T-cell (primary cell): ENCODE data around the gene PLK5. TPM values are rescaled to one million over a fixed set of nuclear protein-coding genes. Genes with fewer than 3 reads are reported as not detected.
A peak's percentile ranks its signal among the peaks of the same experiment; 100 is the strongest.
"Not testable (repeated sequence)": the region's sequence is repeated elsewhere in the genome, so short reads cannot be mapped to it uniquely, and the experiment has no call there.

Experiments
- ATAC-seq, 4 experiments: fragments of 200-7000 bp in 3 of 4; fragments of 150-1000 bp in 1 of 4; cut with Tn5 transposase; replicated peaks in 1 of 4; 1 replicate in 3 of 4; 2 replicates in 1 of 4; pipeline ENCODE4 v1.10.0; 2021; ENCODE audit warnings: moderate library complexity in 3 of 4, mild to moderate bottlenecking in 2 of 4, moderate number of reproducible peaks in 1 of 4
- CTCF ChIA-PET, 2 donors: fragments of 300-600 bp; sonication (Branson Sonifier 250); formaldehyde crosslinking; loops; one replicate each; lab custom pipeline; 2022; ENCODE audit warnings: antibody characterized with exemption in 2 of 2; lab: Charles Lee
- POLR2A ChIA-PET, 2 donors: fragments of 300-600 bp; sonication (Branson Sonifier 250); formaldehyde crosslinking; loops; one replicate each; lab custom pipeline; 2022; ENCODE audit warnings: antibody characterized with exemption in 2 of 2; lab: Charles Lee
- DNase-seq, 35 experiments: peaks; one replicate each; pipeline versions ENCODE4 v3.0.0 to v3.0.0-alpha.2; 2013 to 2023
- H3K27ac ChIP-seq: one replicate; pipeline ENCODE4 v1.5.1; 2013; ENCODE audit warnings: low read length
- H3K27me3 ChIP-seq, 2 experiments: replicated peaks in 1 of 2; 1 replicate in 1 of 2; 2 replicates in 1 of 2; pipeline versions ENCODE4 v1.6.1 to v1.7.0; 2013; ENCODE audit warnings: low read length in 1 of 2, mixed read lengths in 1 of 2; ENCODE audit not compliant: control insufficient read depth in 2 of 2, insufficient read depth in 2 of 2; ENCODE audit errors: extremely low read depth in 1 of 2
- H3K36me3 ChIP-seq, 2 donors: 1 replicate in 1 of 2; 2 replicates in 1 of 2; pipeline versions ENCODE4 v1.6.1 to v1.7.0; 2013; ENCODE audit warnings: low read length in 1 of 2; ENCODE audit not compliant: control insufficient read depth in 2 of 2, insufficient read depth in 1 of 2; ENCODE audit errors: extremely low read depth in 1 of 2
- H3K4me1 ChIP-seq, 2 experiments: 1 replicate in 1 of 2; 2 replicates in 1 of 2; pipeline versions ENCODE4 v1.6.1 to v1.7.0; 2013; ENCODE audit warnings: low read length in 2 of 2, mixed read lengths in 1 of 2; ENCODE audit not compliant: insufficient read depth in 2 of 2, control insufficient read depth in 1 of 2; ENCODE audit errors: extremely low read depth in 1 of 2
- H3K4me3 ChIP-seq, 2 donors: 1 replicate in 1 of 2; 2 replicates in 1 of 2; pipeline versions ENCODE4 v1.5.1 to v1.7.0; 2013; ENCODE audit warnings: mild to moderate bottlenecking in 2 of 2, low read length in 1 of 2, moderate library complexity in 1 of 2; ENCODE audit not compliant: control insufficient read depth in 1 of 2; ENCODE audit errors: extremely low read depth in 1 of 2
- H3K9me3 ChIP-seq: 2 replicates; pipeline ENCODE4 v1.7.0; 2013
- H3K27ac Mint-ChIP-seq, 2 donors: one replicate each; pipeline ENCODE4 v1.8.0; 2020 to 2021; ENCODE audit warnings: mild to moderate bottlenecking in 2 of 2, mixed read lengths in 2 of 2
- H3K27me3 Mint-ChIP-seq, 2 donors: one replicate each; pipeline ENCODE4 v1.8.0; 2021 to 2022; ENCODE audit warnings: mixed read lengths in 2 of 2
- H3K36me3 Mint-ChIP-seq: one replicate; pipeline ENCODE4 v1.8.0; 2021; ENCODE audit warnings: mixed read lengths
- H3K4me1 Mint-ChIP-seq, 3 donors: one replicate each; pipeline ENCODE4 v1.8.0; 2020 to 2022; ENCODE audit warnings: mixed read lengths in 3 of 3, mild to moderate bottlenecking in 1 of 3
- H3K4me3 Mint-ChIP-seq, 3 donors: one replicate each; pipeline ENCODE4 v1.8.0; 2020 to 2022; ENCODE audit warnings: mild to moderate bottlenecking in 3 of 3, mixed read lengths in 3 of 3, moderate library complexity in 3 of 3
- H3K9me3 Mint-ChIP-seq, 3 donors: one replicate each; pipeline ENCODE4 v1.8.0; 2020 to 2022; ENCODE audit warnings: mixed read lengths in 3 of 3
- WGBS: methylation state at CpG from one replicate; pipeline ENCODE4 v1.1.5; 2013; ENCODE audit warnings: missing lambda C conversion rate; ENCODE audit not compliant: insufficient coverage; 5-methylcytosine and 5-hydroxymethylcytosine counted together
- total RNA-seq, 35 experiments: library from RNA in 6 of 35; stranded (reverse) in 6 of 35; fragments of 120-200 nt in 1 of 35; gene quantifications; one replicate each; pipeline versions ENCODE4 v1.2.1 to v1.2.4 and lab custom pipeline; 2013 to 2026

Gene PLK5
- total RNA-seq = not detected
- not detected for total RNA-seq (2013)
- total RNA-seq (lab: John Stamatoyannopoulos, UW) = 0 to 0.50 (median 0.17) reads per million in 29 experiments

- Histone ChIP-seq H3K36me3 (no peaks in the 10 kb centered on the region), H3K9me3 (no peaks in the 10 kb centered on the region), H3K4me1 (no peaks in the 10 kb centered on the region), H3K27me3 (peaks cover 5 to 76% of the 10 kb centered on the region in 2 experiments), H3K27ac (no peak within 1 kb of the TSS), H3K4me3 (no peak within 1 kb of the TSS)
- DNase-seq = no peak
- H3K9me3 Mint-ChIP-seq = no peaks in the 10 kb centered on the region
- ATAC-seq = peak in 3 of 4 experiments; percentile 30 to 43 (median 39)
- no peaks in the 10 kb centered on the region for H3K36me3 Mint-ChIP-seq
- ChIA-PET POLR2A (interaction anchor here in 1 of 2 donors (0.6 kb wide), 1 partner anchor 74 kb away, joined by 4 read pairs; the partner anchor contains the start of gene APC2), CTCF (no interaction called here)
- H3K4me1 Mint-ChIP-seq = peaks cover 4 to 8% (median 7%) of the 10 kb centered on the region in 3 donors
- H3K4me3 Mint-ChIP-seq = peak within 1 kb of the TSS in 1 of 3 donors; percentile 59
- H3K27ac Mint-ChIP-seq = no peak within 1 kb of the TSS
- 15% methylated on average over 87 of the region's 92 CpGs for WGBS
- H3K27me3 Mint-ChIP-seq = peaks cover 34 to 45% of the 10 kb centered on the region in 2 donors
Observed at GRCh38 chr19:1523412-1524286, at the start of gene PLK5. TSS of gene PLK5 (plus strand) at chr19:1524077. CDS start at chr19:1526997, 2,920 bp downstream.

- Histone ChIP-seq H3K4me1 (peaks cover 9 to 66% of the 10 kb centered on the region in 2 experiments), H3K4me3 (no peak overlapping the region), H3K27ac (no peak overlapping the region), H3K27me3 (peaks cover 0 to 38% of the 10 kb centered on the region in 2 experiments), H3K36me3 (peaks cover 8 to 12% of the 10 kb centered on the region in 2 donors), H3K9me3 (no peaks in the 10 kb centered on the region)
- 94% methylated on average over 23 of the region's 26 CpGs for WGBS
- DNase-seq = no peak
- Mint-ChIP-seq H3K27ac (no peak overlapping the region), H3K9me3 (no peaks in the 10 kb centered on the region), H3K27me3 (peaks cover 0 to 6% of the 10 kb centered on the region in 2 donors), H3K4me3 (no peak overlapping the region), H3K4me1 (peaks cover 23 to 35% (median 33%) of the 10 kb centered on the region in 3 donors), H3K36me3 (no peaks in the 10 kb centered on the region)
- POLR2A ChIA-PET = no interaction called here
- no peak for ATAC-seq
- CTCF ChIA-PET = interaction anchor here in 1 of 2 donors (0.6 kb wide), 1 partner anchor 121 kb away, joined by 4 read pairs; no protein-coding TSS in a partner anchor
Observed at GRCh38 chr19:1474765-1475351, 49.0 kb upstream of the PLK5 start.

- DNase-seq = no peak
- peaks cover 22 to 33% (median 32%) of the 10 kb centered on the region in 3 donors for H3K4me1 Mint-ChIP-seq
- POLR2A ChIA-PET = no interaction called here
- peaks cover 7 to 56% of the 10 kb centered on the region in 2 experiments for H3K4me1 ChIP-seq
- no peak for ATAC-seq
- no peaks in the 10 kb centered on the region for H3K9me3 Mint-ChIP-seq
- H3K9me3 ChIP-seq = no peaks in the 10 kb centered on the region
- no peak overlapping the region for H3K27ac ChIP-seq
- peaks cover 0 to 4% of the 10 kb centered on the region in 2 donors for H3K27me3 Mint-ChIP-seq
- H3K36me3 Mint-ChIP-seq = no peaks in the 10 kb centered on the region
- WGBS = 96% methylated on average over 27 of the region's 31 CpGs
- H3K27me3 ChIP-seq = peaks cover 0 to 29% of the 10 kb centered on the region in 2 experiments
- H3K4me3 Mint-ChIP-seq = no peak overlapping the region
- H3K27ac Mint-ChIP-seq = no peak overlapping the region
- H3K4me3 ChIP-seq = no peak overlapping the region
- H3K36me3 ChIP-seq = peaks cover 8 to 12% of the 10 kb centered on the region in 2 donors
- CTCF ChIA-PET = interaction anchor here in 1 of 2 donors (0.6 kb wide), 1 partner anchor 120 kb away, joined by 4 read pairs; no protein-coding TSS in a partner anchor
Observed at GRCh38 chr19:1475751-1476437, 48.0 kb upstream of the PLK5 start.

GRCh38 chr19:1477056-1477455 is 46.8 kb upstream of the PLK5 start:
- WGBS = 90% methylated on average over 4 of the region's 9 CpGs

GRCh38 chr19:1478934-1479707 is 44.8 kb upstream of the PLK5 start, which contains the start of gene C19orf25:
TSS of gene C19orf25 (minus strand) at chr19:1479215. CDS start at chr19:1478903, 312 bp downstream.
- DNase-seq (peak; percentile 78 to 93 (median 88)), ATAC-seq (peak; percentile 94 to 99 (median 96))
- peak within 1 kb of the TSS; percentile 94 to 99 (median 98) for H3K4me3 Mint-ChIP-seq
- POLR2A ChIA-PET = interaction anchor here in 1 of 2 donors (0.6 kb wide), 1 partner anchor 845 kb away, joined by 5 read pairs; no protein-coding TSS in a partner anchor
- H3K36me3 ChIP-seq = peaks cover 8 to 9% of the 10 kb centered on the region in 2 donors
- H3K4me1 ChIP-seq = peaks cover 4 to 32% of the 10 kb centered on the region in 2 experiments
- H3K27me3 Mint-ChIP-seq = no peaks in the 10 kb centered on the region
- H3K36me3 Mint-ChIP-seq = no peaks in the 10 kb centered on the region
- H3K9me3 Mint-ChIP-seq = no peaks in the 10 kb centered on the region
- no peaks in the 10 kb centered on the region for H3K9me3 ChIP-seq
- CTCF ChIA-PET = interaction anchor here in 1 of 2 donors (0.6 kb wide), 1 partner anchor 175 kb away, joined by 4 read pairs; no protein-coding TSS in a partner anchor
- H3K27me3 ChIP-seq = no peaks in the 10 kb centered on the region
- peak within 1 kb of the TSS; percentile 72 to 89 for H3K4me3 ChIP-seq
- peaks cover 16 to 20% (median 20%) of the 10 kb centered on the region in 3 donors for H3K4me1 Mint-ChIP-seq
- peak within 1 kb of the TSS; percentile 96 to 98 for H3K27ac Mint-ChIP-seq
- WGBS = under 1% methylated on average over 64 of the region's 71 CpGs
- H3K27ac ChIP-seq = peak within 1 kb of the TSS; percentile 70

More at GRCh38 chr19:1477056-1477455, 46.8 kb upstream of the PLK5 start:
- POLR2A ChIA-PET, ATAC-seq, H3K9me3 ChIP-seq, DNase-seq, H3K27ac ChIP-seq, H3K36me3 Mint-ChIP-seq, H3K27ac Mint-ChIP-seq, H3K27me3 Mint-ChIP-seq, H3K4me3 ChIP-seq, H3K9me3 Mint-ChIP-seq: not testable (repeated sequence)
- H3K4me1 ChIP-seq = peaks cover 4 to 44% of the 10 kb centered on the region in 2 experiments
- CTCF ChIA-PET = interaction anchor here in 1 of 2 donors (0.6 kb wide), 1 partner anchor 35 kb away, joined by 3 read pairs; no protein-coding TSS in a partner anchor
- H3K36me3 ChIP-seq = peaks cover 8 to 12% of the 10 kb centered on the region in 2 donors
- peaks cover 0 to 18% of the 10 kb centered on the region in 2 experiments for H3K27me3 ChIP-seq
- peaks cover 19 to 29% (median 26%) of the 10 kb centered on the region in 3 donors for H3K4me1 Mint-ChIP-seq
- H3K4me3 Mint-ChIP-seq = peak overlapping the region; percentile 48 to 94 (median 64)
